ENCODE results near the gene CD300E. TPM values are rescaled to one million over a fixed set of nuclear protein-coding genes. Genes with fewer than 3 reads are reported as not detected.

Gene CD300E
- total and polyA plus RNA-seq, 2 donors (not counting 3 experiments of a cell fraction or from before 2014, with no cell fraction given), result not detected

DNA sequence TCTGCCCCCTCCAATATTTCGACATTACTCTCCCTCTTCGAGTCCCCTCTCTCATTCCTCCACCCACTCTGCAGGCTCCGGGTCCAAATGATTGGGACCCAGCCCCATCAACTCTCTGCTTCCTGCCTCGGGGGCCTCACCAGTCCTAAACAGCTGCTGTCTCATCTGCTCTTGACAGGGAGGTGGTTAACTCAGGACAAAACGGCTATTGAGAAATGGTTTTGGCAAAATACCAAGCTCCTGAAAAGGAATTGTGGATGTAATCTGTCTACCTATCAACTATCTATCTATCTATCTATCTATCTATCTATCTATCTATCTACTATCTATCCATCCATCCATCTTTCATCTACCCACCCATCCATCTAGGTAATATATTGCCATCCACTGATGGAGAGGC is 58.4 kb downstream of the CD300E start:
- no peak overlapping the region for H3K4me2 ChIP-seq (ENCODE audit: insufficient read depth, low read length)
- H2AFZ ChIP-seq (ENCODE audit: low read depth, low read length), result no peak overlapping the region
- DNase-seq (ENCODE audit: low read depth, low spot score) (no peak), FAIRE-seq (no peak)
- no peaks in the 10 kb centered on the region for H3K4me1 ChIP-seq (ENCODE audit: control insufficient read depth, extremely low read depth, insufficient read depth, low read length)
- no peaks in the 10 kb centered on the region for H3K9me1 ChIP-seq (replicated peaks; ENCODE audit: control insufficient read depth, extremely low read depth, insufficient read depth, low read length)
- no peaks in the 10 kb centered on the region for H3K27me3 ChIP-seq (ENCODE audit: control insufficient read depth in 2 of 2, insufficient read depth in 2 of 2, low read length in 2 of 2)
- H3K4me3 ChIP-seq (replicated peaks in 1 of 3; ENCODE audit: insufficient read depth in 1 of 3, low read depth in 1 of 3, low read length in 3 of 3), result no peak overlapping the region
- dilution Hi-C loops (cut with MboI; ENCODE audit: extremely low pct_ligation_motif_present, low sequenced_read_pairs) (no loop called here), intact Hi-C loops (cut with micrococcal nuclease) (no loop called here)
- no peaks in the 10 kb centered on the region for H3K79me2 ChIP-seq (ENCODE audit: control insufficient read depth, insufficient read depth, low read length)
- POLR2A ChIA-PET, result no interaction called here
- H3K9ac ChIP-seq (replicated peaks; ENCODE audit: extremely low read depth, insufficient read depth, low read length), result no peak overlapping the region
- H3K9me3 ChIP-seq (replicated peaks; ENCODE audit: control insufficient read depth, insufficient read depth, low read length), result no peaks in the 10 kb centered on the region
- CTCF ChIA-PET, result no interaction called here
- no peaks in the 10 kb centered on the region for H3K36me3 ChIP-seq (ENCODE audit: control insufficient read depth in 2 of 2, extremely low read depth in 1 of 2, insufficient read depth in 2 of 2, low read length in 2 of 2)
- no peaks in the 10 kb centered on the region for H4K20me1 ChIP-seq (replicated peaks; ENCODE audit: control insufficient read depth, extremely low read depth, insufficient read depth, low read length)
- no peak overlapping the region for H3K27ac ChIP-seq (ENCODE audit: insufficient read depth, low read depth, low read length)
- BruUV-seq (replicated peaks), result no TSS peak
- TF ChIP-seq MYC (IDR thresholded peaks at IDR 0.05; ENCODE audit: low read depth, low read length), result no peak
- TF ChIP-seq POLR2A (IDR thresholded peaks at IDR 0.05; ENCODE audit: low read depth, low read length), result no peak
- TF ChIP-seq FOS (IDR thresholded peaks at IDR 0.05; ENCODE audit: borderline replicate concordance, insufficient read depth, low read length), result no peak
- TF ChIP-seq, protein P1, sequence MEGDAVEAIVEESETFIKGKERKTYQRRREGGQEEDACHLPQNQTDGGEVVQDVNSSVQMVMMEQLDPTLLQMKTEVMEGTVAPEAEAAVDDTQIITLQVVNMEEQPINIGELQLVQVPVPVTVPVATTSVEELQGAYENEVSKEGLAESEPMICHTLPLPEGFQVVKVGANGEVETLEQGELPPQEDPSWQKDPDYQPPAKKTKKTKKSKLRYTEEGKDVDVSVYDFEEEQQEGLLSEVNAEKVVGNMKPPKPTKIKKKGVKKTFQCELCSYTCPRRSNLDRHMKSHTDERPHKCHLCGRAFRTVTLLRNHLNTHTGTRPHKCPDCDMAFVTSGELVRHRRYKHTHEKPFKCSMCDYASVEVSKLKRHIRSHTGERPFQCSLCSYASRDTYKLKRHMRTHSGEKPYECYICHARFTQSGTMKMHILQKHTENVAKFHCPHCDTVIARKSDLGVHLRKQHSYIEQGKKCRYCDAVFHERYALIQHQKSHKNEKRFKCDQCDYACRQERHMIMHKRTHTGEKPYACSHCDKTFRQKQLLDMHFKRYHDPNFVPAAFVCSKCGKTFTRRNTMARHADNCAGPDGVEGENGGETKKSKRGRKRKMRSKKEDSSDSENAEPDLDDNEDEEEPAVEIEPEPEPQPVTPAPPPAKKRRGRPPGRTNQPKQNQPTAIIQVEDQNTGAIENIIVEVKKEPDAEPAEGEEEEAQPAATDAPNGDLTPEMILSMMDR (IDR thresholded peaks at IDR 0.05; ENCODE audit: extremely low read depth in 1 of 2, insufficient read depth in 1 of 2, low read depth in 1 of 2, low read length in 2 of 2), result no peak
- no peak for TF ChIP-seq EZH2 (IDR thresholded peaks at IDR 0.05; ENCODE audit: borderline replicate concordance, low read depth, low read length, severe bottlenecking)
- TF ChIP-seq GATA2 (IDR thresholded peaks at IDR 0.05; ENCODE audit: insufficient read depth, insufficient read length, low read depth, low read length), result no peak
- no peak for TF ChIP-seq JUN (IDR thresholded peaks at IDR 0.05; ENCODE audit: borderline replicate concordance, insufficient read depth, insufficient read length, low read depth)
- TF ChIP-seq POLR2AphosphoS5 (IDR thresholded peaks at IDR 0.05; ENCODE audit: insufficient read depth, low read depth, low read length), result no peak
- TF ChIP-seq MAX (IDR thresholded peaks at IDR 0.05; ENCODE audit: insufficient read depth, insufficient read length), result no peak

All from endothelial cell of umbilical vein (primary cell).